ENCODE results near the gene B3GALT5.
A peak's percentile ranks its signal among the peaks of the same experiment; 100 is the strongest.

Gene B3GALT5

DNA sequence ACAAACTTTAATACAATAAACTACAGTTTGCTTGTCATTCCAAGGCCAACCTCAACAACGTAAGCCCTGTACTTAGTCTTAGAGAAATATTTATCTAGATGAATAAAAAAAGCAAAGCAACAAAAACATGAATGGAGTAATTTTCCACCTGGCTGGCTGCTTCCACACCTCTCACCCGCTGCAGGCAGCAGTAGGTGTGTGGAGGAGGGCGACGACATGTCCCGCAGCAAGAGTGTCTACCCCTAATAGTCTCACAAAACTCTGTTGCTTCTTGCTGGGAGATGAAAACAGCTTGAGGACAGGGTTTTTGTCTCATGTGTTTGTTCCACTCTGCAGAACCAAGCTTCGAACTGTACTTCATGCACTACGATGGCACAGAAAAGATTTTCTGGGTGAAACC, 83.5 kb downstream of the B3GALT5 start:
- DNase-seq (ENCODE audit: low read depth) = no peak

DNA sequence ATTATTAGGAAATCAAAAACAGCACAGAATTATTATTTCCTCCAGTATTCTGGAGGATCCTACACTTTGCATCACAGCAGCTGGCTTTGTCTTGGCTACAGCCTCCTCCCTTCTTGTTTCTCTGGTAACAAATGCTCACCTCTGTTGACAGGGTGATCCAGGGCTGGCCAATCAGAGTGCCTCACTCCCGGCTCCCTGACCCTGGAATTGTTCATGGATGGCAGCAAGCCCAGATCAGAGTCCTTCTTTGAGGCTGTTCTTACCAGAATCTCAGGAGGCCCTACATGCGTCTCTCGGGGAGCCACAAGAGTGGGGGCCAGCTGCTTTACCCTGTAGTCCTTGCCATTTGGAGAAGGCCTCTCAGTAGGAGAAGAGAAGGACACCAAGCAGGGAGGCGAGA, 83.9 kb downstream of the B3GALT5 start:
- DNase-seq (ENCODE audit: low read depth) = no peak

DNA sequence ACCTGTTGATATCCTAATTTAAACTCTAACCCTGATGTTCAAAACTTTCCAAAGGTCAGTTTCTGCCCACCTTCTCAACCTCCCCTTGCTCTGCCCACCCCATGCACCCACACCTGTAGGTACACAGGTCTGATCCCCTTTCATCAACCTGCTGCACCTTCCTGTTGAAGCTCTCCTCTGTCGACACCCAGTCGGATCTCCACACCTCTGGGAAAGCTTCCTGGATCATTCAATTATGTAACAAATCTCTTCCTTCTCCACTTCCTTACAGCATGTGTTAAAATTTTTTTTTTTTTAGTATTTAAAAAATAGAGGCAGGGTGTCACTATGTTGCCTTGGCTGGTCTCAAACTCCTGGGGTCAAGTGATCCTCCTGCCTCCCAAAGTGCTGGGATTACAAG, 87.6 kb downstream of the B3GALT5 start:
- no peak for DNase-seq (ENCODE audit: low read depth)

DNA sequence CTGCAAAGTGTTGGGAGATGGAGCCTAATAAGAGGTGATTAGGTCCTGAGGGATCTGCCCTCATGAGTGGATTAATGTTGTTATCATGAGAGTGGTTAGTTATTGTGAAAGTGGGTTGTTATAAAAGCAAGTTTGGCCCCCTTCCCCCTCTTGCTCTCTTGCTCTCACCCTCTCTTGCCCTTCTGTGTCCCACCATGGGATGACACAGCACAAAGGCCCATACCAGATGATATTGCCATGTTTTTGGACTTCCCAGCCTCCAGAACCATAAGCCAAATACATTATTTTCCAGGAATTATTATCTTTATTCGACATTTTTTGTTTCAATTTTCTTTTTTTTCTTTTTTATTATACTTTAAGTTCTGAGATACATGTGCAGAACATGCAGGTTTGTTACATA, 90.8 kb downstream of the B3GALT5 start:
- no peak for DNase-seq (ENCODE audit: low read depth)

DNA sequence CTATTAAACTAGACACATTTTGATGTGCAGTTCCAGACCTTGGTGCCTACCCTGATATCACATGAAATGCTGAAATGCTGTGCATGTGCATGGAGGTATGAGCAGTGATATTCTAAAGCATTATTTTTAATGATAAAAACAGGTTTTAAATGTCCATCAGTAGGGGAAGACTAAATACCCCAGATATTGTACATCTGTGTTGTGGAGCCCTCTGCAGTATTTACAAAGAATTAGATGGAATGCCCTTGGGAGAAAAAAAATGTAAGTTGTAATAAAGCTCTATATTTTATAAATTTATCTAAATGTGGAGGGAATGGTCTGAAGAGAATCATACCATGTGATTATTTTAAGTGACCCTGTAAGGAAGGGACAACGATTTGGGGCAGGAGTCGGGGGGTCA, 93.1 kb downstream of the B3GALT5 start:
- DNase-seq (ENCODE audit: low read depth) = peak; percentile 36

DNA sequence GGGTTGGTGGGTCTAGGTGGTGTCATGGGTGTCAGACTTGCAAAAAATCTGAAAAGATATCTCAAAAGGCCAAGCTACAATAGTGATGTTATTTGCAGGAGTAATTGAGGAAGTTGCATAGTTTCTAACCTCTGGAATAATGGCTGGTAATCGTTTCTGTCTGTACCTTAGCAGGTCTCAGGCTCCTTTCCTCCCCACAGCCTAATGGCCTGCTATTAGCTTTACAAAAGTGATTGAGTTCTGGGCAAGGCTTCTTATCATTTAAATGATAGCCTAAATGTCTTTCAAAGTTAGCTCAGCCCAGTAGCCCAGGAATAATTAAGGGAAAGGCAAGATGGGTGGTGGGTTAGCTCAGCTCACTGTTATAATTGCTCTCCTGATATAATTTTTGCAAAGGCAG, 94.6 kb downstream of the B3GALT5 start:
- no peak for DNase-seq (ENCODE audit: low read depth)

DNA sequence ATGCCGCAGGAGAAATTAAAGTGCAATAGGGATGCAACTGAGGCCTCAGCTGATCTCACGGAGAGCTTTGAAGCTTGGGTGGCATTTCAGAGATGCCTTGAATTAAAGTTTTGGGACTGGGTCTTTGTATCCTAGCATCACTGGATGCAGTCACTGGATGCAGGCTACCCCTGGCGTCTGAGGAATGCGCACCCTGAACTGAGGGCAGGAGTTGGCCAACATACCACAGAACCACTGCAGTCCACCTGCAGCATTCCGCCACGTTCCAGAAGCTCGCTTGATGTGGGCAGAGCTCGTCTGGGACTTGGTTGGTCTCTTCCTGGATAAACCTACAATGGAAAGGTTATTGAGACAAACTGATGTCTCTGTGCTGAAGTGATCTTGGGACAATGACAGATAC, 98.1 kb downstream of the B3GALT5 start:
- DNase-seq (ENCODE audit: low read depth) = no peak

DNA sequence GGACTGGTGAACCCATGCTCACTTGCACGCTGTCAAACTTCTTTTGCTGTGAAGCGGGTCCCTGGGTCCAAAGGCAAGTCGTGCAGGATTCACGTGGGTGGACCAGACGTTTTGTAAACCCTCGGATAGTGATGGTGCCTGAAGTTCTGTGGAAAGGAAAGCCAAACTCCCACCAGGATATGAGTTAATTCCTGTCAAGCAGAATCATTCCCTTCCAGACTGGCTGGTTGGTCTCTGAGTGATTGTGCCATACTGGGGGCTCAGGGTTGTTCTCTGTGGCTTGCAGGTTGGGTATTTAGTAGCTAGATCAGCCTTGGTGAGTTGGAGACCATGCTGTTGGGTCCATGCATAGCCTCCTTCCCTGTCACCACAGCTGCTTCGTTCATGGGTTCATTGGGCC, 99.5 kb downstream of the B3GALT5 start:
- no peak for DNase-seq (ENCODE audit: low read depth)

DNA sequence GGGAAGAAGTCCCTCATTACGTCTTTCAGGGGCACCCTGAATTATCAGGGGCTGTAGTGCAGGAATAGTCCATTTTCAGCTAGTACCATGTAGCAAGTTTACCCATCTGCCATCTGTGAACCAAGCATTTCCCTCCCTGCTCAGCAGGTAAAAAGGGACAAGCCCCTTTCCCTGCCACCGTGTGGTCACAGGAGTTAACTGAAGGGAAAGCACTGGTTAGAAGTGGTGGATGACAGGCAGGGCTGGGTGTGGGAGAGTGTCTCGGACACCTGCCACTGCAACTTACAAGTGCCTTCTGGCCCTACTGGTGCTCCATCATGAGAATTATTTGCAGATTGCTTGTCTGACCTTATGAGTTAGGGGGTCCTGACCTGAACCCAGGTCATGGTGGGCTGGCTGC, 100.2 kb downstream of the B3GALT5 start:
- DNase-seq (ENCODE audit: low read depth) = peak; percentile 13

DNA sequence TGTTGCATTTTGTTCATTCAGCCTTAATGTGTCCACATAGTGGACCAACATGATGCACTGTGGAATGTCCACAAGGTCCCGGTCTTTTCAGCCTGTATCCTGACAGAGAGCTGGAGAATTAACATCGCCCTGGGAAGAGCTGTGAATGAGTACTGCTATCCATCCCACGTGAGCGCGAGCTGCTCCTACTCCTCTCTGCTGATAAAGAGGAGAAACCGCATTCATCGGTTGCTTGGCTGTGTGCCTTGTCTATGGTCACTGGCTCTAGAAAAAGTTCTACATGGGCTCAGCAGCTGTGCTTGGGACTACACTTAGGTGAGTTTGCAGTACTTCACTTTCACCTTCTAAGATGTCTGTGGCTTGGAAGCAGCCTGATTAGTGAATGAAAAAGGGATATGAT, 101.2 kb downstream of the B3GALT5 start:
- DNase-seq (ENCODE audit: low read depth) = no peak

DNA sequence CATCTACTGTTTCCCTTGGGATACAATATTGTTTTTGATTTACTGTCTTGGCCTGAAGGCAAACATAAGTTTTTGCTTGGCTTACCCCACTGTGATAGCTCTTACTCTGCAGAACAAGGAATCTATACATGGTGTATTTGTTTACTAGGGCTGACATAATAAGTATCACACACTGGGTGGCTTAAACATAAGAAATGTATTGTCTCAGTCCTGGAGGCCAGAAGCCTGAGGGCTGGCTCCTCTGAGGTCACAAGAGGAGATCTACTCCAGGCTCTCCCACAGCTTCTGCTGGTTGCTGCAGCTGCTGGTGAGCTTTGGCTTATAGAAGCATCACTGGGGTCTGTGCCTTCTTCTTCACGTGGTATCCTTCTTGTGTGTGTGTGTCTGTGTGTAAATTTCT, 101.6 kb downstream of the B3GALT5 start:
- DNase-seq (ENCODE audit: low read depth) = no peak

DNA sequence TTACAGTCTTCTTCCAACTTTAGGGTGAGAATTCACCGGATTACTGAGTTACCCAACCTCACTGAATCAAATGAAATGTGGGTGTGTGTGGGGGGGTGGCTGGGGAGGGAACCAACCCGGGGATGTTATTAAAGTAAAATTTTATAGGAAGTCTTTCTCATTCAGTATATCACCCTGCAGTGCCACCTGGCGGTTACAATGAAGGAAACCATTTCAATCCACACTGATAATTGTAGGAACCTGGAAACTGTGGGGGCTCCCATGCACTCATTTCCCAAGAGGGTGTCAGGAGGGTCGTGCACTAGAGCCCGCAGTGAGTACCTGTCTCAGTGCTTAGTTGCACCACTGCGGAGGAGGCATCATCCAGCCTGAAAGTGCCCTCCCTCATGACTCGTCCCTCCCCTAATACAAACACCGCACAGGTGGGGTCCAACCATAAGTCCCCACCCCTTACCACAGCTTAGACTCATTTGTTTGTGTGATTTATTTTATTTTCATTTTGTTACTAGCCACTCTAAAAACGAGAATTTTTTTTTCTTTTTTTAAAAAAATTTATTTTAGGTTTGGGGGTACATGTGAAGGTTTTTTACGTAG, 103.2 kb downstream of the B3GALT5 start:
- DNase-seq (ENCODE audit: low read depth) = peak; percentile 55

DNA sequence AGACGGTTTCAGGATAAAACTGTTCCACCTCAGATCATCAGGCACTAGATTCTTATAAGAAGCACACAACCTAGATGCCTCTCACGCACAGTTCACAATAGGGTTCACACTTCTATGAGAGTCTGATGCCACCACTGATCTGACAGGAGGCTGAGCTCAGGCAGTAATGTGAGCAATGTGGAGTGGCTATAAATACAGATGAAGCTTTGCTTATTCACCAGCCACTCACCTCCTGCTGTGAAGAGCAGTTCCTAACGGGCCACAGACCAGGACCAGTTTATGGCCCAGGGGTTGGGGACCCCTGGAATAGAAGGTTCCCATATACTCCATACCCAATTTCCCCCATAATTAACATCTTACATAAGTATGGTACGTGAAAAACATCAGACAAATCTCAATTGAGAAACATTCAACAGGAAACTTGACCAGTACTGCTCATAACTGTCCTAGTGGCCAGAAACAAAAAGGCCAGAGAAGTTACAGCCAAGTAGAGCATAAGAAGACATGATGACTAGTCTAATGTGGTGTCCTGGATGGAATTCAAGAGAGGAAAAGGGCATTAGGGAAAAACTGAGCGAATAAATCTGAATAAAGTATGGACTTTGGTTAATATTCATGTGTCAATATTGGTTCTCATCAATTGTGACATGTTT, 107.5 kb downstream of the B3GALT5 start:
- peak; percentile 22 for DNase-seq (ENCODE audit: low read depth)

DNA sequence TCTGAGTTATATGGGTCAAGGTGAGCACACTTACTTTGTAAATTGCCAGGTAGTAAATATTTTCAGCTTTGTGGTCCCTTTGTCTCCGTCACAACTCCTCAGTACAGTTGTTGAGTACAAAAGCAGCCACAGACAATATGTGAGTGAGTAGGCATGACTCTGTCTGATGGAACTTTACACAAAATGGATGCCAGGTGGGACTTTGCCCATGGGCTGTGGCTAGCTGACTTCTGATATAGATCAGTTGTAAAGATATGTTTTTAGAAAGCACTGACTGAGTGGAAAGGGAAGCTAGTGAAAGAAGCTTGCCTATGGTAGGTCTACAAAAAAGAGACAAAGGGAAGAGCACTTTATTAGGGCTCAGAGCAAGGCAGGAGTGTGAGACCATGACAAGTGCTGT, 109.1 kb downstream of the B3GALT5 start:
- DNase-seq (ENCODE audit: low read depth) = no peak

All from ELR (cell line).